Loucy (cell line): ENCODE results near the gene ADD2.

ENCODE experiments used
- H2AFZ ChIP-seq: fragments of 200-600 bp; sonication (generic); 2 replicates; pipeline ENCODE4 v1.6.0; 2016; ENCODE audit warnings: antibody characterized with exemption, mild to moderate bottlenecking, low read length, moderate library complexity
- H3F3A ChIP-seq: fragments of 200-600 bp; 2 replicates; pipeline ENCODE4 v1.6.0; 2016; ENCODE audit warnings: antibody characterized with exemption, low read depth, mild to moderate bottlenecking
- H3K27me3 ChIP-seq: fragments of 200-600 bp; sonication (generic); 2 replicates; pipeline ENCODE4 v1.6.1; 2014; ENCODE audit warnings: low read length, mild to moderate bottlenecking; ENCODE audit not compliant: insufficient read depth, poor library complexity, severe bottlenecking
- H3K36me3 ChIP-seq: fragments of 200-600 bp; sonication (generic); 2 replicates; pipeline ENCODE4 v1.6.1; 2016; ENCODE audit warnings: low read length; ENCODE audit not compliant: insufficient read depth
- H3K4me1 ChIP-seq: fragments of 200-600 bp; sonication (generic); 2 replicates; pipeline ENCODE4 v1.5.1; 2014; ENCODE audit warnings: low read length, mild to moderate bottlenecking; ENCODE audit not compliant: insufficient read depth, poor library complexity, severe bottlenecking
- H3K4me2 ChIP-seq: fragments of 200-600 bp; sonication (generic); 2 replicates; pipeline ENCODE4 v1.6.0; 2014; ENCODE audit warnings: antibody characterized with exemption, low read length, low read depth, mild to moderate bottlenecking; ENCODE audit not compliant: poor library complexity, severe bottlenecking
- H3K4me3 ChIP-seq: fragments of 200-600 bp; sonication (generic); 2 replicates; pipeline ENCODE4 v1.5.1; 2014; ENCODE audit warnings: low read length, mild to moderate bottlenecking, mixed read lengths; ENCODE audit not compliant: poor library complexity, severe bottlenecking
- H3K79me2 ChIP-seq: fragments of 200-600 bp; sonication (generic); 2 replicates; pipeline ENCODE4 v1.6.1; 2014; ENCODE audit warnings: low read length; ENCODE audit not compliant: insufficient read depth
- H3K9ac ChIP-seq: fragments of 200-600 bp; sonication (generic); 2 replicates; pipeline ENCODE4 v1.6.0; 2014; ENCODE audit warnings: mild to moderate bottlenecking, low read depth, low read length, moderate library complexity; ENCODE audit not compliant: poor library complexity, severe bottlenecking
- H3K9me2 ChIP-seq: fragments of 200-600 bp; sonication (generic); replicated peaks from 2 replicates; pipeline ENCODE4 v1.6.1; 2016; ENCODE audit warnings: low read depth, low read length, mixed read lengths
- H3K9me3 ChIP-seq: fragments of 200-600 bp; sonication (generic); 2 replicates; pipeline ENCODE4 v1.6.1; 2014; ENCODE audit warnings: mild to moderate bottlenecking, antibody characterized with exemption, low read length, low read depth; ENCODE audit not compliant: insufficient read depth
- H4K20me1 ChIP-seq: fragments of 200-600 bp; sonication (generic); 2 replicates; pipeline ENCODE4 v1.6.0; 2014; ENCODE audit warnings: antibody characterized with exemption, low read length, mild to moderate bottlenecking; ENCODE audit not compliant: insufficient read depth, poor library complexity, severe bottlenecking
- EZH2phosphoT487 ChIP-seq: fragments of 200-600 bp; IDR thresholded peaks from 2 replicates; pipeline ENCODE4 v1.6.1; 2018; ENCODE audit warnings: antibody characterized with exemption, mild to moderate bottlenecking, moderate library complexity, borderline replicate concordance
- TF ChIP-seq, protein P1 (sequence below): fragments of 200-600 bp; sonication (generic); conservative IDR thresholded peaks from 2 replicates; pipeline ENCODE4 v1.5.1; 2014; ENCODE audit warnings: mild to moderate bottlenecking, antibody characterized with exemption, low read length

Gene ADD2

DNA sequence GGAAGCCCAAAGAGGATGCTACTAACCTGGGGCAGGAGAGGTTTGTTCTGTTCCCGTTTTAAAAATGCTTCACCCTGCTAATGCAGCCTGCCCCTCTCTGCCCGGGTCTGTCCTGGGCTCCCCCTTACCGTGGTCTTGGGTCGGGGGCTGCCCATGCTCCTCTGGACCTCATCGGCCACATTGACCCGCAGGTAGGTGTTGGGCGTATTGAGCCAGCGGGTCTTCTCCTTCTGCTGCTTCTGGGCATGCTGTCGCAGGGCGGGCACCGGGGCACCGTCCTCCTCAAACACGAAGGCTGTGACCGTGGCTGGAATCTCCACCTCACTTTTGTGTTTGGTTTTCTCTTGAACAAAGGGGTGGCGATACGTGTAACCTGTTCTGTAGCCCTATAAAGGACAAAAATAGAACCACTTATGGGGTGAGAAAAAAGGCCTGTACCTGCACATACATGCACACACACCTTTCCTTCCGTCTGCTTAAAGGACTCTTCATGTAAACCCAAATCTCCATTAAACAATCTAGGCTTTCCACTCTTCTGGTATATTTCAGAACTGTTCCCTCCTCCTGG is 89.3 kb downstream of the ADD2 start:
- H3K9ac ChIP-seq: no peak overlapping the region
- peaks cover 5% of the 10 kb centered on the region for H3K4me1 ChIP-seq
- H3K9me2 ChIP-seq: no peaks in the 10 kb centered on the region
- no peak overlapping the region for H2AFZ ChIP-seq
- TF ChIP-seq, protein P1, sequence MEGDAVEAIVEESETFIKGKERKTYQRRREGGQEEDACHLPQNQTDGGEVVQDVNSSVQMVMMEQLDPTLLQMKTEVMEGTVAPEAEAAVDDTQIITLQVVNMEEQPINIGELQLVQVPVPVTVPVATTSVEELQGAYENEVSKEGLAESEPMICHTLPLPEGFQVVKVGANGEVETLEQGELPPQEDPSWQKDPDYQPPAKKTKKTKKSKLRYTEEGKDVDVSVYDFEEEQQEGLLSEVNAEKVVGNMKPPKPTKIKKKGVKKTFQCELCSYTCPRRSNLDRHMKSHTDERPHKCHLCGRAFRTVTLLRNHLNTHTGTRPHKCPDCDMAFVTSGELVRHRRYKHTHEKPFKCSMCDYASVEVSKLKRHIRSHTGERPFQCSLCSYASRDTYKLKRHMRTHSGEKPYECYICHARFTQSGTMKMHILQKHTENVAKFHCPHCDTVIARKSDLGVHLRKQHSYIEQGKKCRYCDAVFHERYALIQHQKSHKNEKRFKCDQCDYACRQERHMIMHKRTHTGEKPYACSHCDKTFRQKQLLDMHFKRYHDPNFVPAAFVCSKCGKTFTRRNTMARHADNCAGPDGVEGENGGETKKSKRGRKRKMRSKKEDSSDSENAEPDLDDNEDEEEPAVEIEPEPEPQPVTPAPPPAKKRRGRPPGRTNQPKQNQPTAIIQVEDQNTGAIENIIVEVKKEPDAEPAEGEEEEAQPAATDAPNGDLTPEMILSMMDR: no peak
- no peak for TF ChIP-seq EZH2phosphoT487
- no peak overlapping the region for H3K4me3 ChIP-seq
- H3K4me2 ChIP-seq: no peak overlapping the region
- H4K20me1 ChIP-seq: no peaks in the 10 kb centered on the region
- no peaks in the 10 kb centered on the region for H3K9me3 ChIP-seq
- no peaks in the 10 kb centered on the region for H3K27me3 ChIP-seq
- no peaks in the 10 kb centered on the region for H3K36me3 ChIP-seq
- no peaks in the 10 kb centered on the region for H3K79me2 ChIP-seq
- no peaks in the 10 kb centered on the region for H3F3A ChIP-seq

DNA sequence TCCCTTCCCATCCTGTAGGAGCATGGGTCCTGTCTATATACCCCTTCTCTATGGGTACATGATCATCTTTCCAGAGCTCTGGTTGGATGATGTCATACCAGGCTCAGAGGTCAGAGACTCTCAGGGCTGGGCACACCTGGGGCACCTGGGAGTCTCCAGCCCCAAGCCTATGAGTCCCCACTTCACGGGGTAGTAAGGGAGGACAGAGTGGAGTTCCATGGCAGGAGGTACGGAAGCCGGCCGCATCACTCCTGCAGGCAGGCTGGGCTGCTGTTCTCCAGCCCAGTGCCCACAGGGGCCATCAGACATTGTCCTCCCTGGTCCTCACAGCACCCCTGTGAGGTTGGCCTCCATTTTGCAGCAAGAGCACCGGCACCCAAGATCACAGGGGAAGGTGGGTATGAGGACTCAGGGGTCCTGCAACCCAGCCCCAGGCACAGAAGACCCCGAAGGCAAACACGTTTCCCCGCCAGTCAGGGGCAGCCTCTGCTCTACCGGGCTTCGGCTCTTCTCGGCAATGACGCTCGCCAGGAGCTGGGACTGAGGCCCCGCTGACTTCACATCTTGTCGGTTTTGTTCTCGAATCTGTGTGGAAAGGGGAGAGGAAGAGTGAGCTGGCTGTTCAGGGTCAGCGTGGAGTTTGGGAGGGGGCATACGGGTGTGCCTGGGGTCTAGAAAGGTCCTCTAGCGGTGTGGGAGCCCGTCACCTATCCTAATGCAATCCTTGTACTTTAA is 91.5 kb downstream of the ADD2 start:
- Histone ChIP-seq H2AFZ (no peak overlapping the region), H3K9ac (no peak overlapping the region), H3K4me3 (no peak overlapping the region), H3K9me3 (no peaks in the 10 kb centered on the region), H3F3A (no peaks in the 10 kb centered on the region), H3K79me2 (no peaks in the 10 kb centered on the region), H4K20me1 (no peaks in the 10 kb centered on the region), H3K4me1 (peaks cover 5% of the 10 kb centered on the region), H3K4me2 (no peak overlapping the region), H3K27me3 (no peaks in the 10 kb centered on the region), H3K36me3 (no peaks in the 10 kb centered on the region), H3K9me2 (no peaks in the 10 kb centered on the region)
- TF ChIP-seq, protein P1: no peak
- no peak for TF ChIP-seq EZH2phosphoT487

DNA sequence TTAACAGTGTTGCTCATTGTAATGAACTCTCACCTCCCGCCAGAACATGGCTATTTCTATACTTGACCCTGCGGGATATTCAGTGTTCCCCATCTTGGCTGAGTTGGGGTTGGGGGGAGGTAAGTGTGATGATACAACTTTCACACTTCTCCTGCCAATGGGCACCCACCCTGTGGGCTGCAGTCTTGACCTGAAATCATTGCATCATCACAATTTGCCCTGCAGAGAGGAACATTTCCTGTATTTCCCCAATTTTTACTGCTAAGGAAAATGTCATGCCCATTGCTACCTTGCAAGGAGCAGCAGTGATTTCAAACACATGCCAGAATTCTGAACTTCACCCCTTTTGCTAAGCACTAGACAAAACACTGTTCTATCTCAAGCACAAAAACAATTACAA is 92.1 kb downstream of the ADD2 start:
- no peak overlapping the region for H3K4me3 ChIP-seq
- H3K4me1 ChIP-seq: peaks cover 5% of the 10 kb centered on the region
- no peaks in the 10 kb centered on the region for H3F3A ChIP-seq
- H3K4me2 ChIP-seq: no peak overlapping the region
- no peaks in the 10 kb centered on the region for H3K36me3 ChIP-seq
- no peaks in the 10 kb centered on the region for H3K9me3 ChIP-seq
- no peaks in the 10 kb centered on the region for H3K27me3 ChIP-seq
- no peaks in the 10 kb centered on the region for H3K9me2 ChIP-seq
- TF ChIP-seq, protein P1: no peak
- no peak for TF ChIP-seq EZH2phosphoT487
- no peaks in the 10 kb centered on the region for H3K79me2 ChIP-seq
- H4K20me1 ChIP-seq: no peaks in the 10 kb centered on the region
- no peak overlapping the region for H2AFZ ChIP-seq
- H3K9ac ChIP-seq: no peak overlapping the region
